GM03348 (cell line): ENCODE measurements around the gene RNU2-1.
"Not testable (repeated sequence)": the region's sequence is repeated elsewhere in the genome, so short reads cannot be mapped to it uniquely, and the experiment has no call there.

Experiments
- DNase-seq: peaks from one replicate; pipeline ENCODE4 v3.0.0; 2012; ENCODE audit warnings: low spot score

Gene RNU2-1

GRCh38 chr17:43233877-43234276 is at the start of gene RNU2-1:
Gene RNU2-1 (minus strand): TSS chr17:43233977.
- not testable (repeated sequence) for DNase-seq

- not testable (repeated sequence) for DNase-seq
Measured at GRCh38 chr17:43272914-43273313, 39.1 kb upstream of the RNU2-1 start.

GRCh38 chr17:43272483-43272882 is 38.7 kb upstream of the RNU2-1 start:
- DNase-seq, result not testable (repeated sequence)

GRCh38 chr17:43270552-43271504 is 37.1 kb upstream of the RNU2-1 start:
- not testable (repeated sequence) for DNase-seq

GRCh38 chr17:43246456-43246855 is 12.7 kb upstream of the RNU2-1 start:
- not testable (repeated sequence) for DNase-seq

- DNase-seq, result not testable (repeated sequence)
Measured at GRCh38 chr17:43240596-43241352, 7.0 kb upstream of the RNU2-1 start.

- DNase-seq, result not testable (repeated sequence)
Measured at GRCh38 chr17:43239597-43239996, 5.8 kb upstream of the RNU2-1 start.

GRCh38 chr17:43233263-43233662 is 514 bp downstream of the RNU2-1 start:
- not testable (repeated sequence) for DNase-seq

- not testable (repeated sequence) for DNase-seq
Measured at GRCh38 chr17:43232021-43232699, 1.6 kb downstream of the RNU2-1 start.

- DNase-seq, result not testable (repeated sequence)
Measured at GRCh38 chr17:43231205-43232020, 2.4 kb downstream of the RNU2-1 start.

GRCh38 chr17:43228020-43228782 is 5.6 kb downstream of the RNU2-1 start, which contains the start of gene CCDC200:
Gene CCDC200 (minus strand): TSS chr17:43228623. CDS start chr17:43228554, 69 bp downstream.
- not testable (repeated sequence) for DNase-seq

GRCh38 chr17:43226393-43226792 is 7.4 kb downstream of the RNU2-1 start:
- no peak for DNase-seq

GRCh38 chr17:43224146-43224705 is 9.6 kb downstream of the RNU2-1 start:
- DNase-seq, result no peak

GRCh38 chr17:43220511-43221125 is 13.2 kb downstream of the RNU2-1 start:
- no peak for DNase-seq

GRCh38 chr17:43219746-43220380 is 13.9 kb downstream of the RNU2-1 start:
- DNase-seq, result no peak

- DNase-seq, result no peak
Measured at GRCh38 chr17:43219001-43219400, 14.8 kb downstream of the RNU2-1 start.

GRCh38 chr17:43217614-43218087 is 16.1 kb downstream of the RNU2-1 start:
- no peak for DNase-seq

GRCh38 chr17:43216762-43217613 is 16.8 kb downstream of the RNU2-1 start:
- no peak for DNase-seq
